ENCODE data around the gene PTP4A1. TPM values are rescaled to one million over a fixed set of nuclear protein-coding genes. Genes with fewer than 3 reads are reported as not detected.

PTP4A1 gene
- total and polyA plus RNA-seq, 2 of the 13 experiments (the other 11 are each of a cell fraction or from before 2014, with no cell fraction given) = 141 to 376 TPM

DNA sequence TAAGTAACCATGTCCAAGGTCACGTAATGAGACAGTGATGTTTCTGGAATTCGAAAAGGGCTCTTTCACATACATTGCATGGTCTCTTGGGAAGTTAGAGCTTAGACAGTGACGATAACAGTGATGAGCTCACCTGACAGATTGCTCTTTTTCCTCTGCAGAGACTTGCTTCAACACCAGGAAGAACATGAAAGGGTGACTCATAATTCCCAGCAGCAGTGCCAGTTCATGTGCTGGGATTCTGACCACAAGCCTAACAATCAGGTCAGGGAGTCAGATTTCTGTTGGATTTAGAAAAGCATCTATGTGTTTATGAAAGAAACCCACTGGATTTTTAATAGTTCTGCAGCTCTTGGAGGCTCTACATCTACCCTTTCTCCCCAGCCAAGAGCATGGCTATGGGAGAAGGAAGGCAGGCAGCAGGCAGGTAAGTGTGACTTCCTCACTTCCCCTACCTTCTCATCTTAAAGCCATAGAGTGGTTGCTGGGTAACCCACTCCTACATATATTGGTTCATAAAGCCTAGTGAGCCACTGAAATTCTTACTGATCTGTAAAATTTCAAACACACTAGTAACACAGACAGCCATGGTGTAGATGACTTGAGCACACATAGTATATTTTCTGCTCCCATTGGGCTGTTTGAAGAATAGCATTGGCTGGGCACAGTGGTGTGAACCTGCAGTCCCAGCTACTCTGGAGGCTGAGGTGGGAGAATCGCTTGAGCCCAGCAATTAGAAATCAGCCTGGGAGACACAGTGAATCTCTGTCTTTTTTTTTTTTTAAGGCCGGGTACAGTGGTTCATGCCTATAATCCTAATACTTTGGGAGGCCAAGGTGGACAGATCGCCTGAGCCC, 44.4 kb upstream of the PTP4A1 start (continued):
- TF ChIP-seq ZFP1 (CRISPR knock-in tag; IDR thresholded peaks at IDR 0.05) = no peak; the same call in 1 of the 2 replicates
- peak; percentile 93 for TF ChIP-seq KDM1A (CRISPR knock-in tag; IDR thresholded peaks at IDR 0.05)
- no peak for TF ChIP-seq ZNF777 (CRISPR knock-in tag; IDR thresholded peaks at IDR 0.05)
- TF ChIP-seq HNF4G (IDR thresholded peaks at IDR 0.05; ENCODE audit: borderline replicate concordance, low read depth, low read length) = 0 out of 2 replicates have a peak, but pooled peaks have one; percentile 22
- TF ChIP-seq HNF4G (CRISPR knock-in tag; IDR thresholded peaks at IDR 0.05; ENCODE audit: borderline replicate concordance, low read depth) = no peak
- TF ChIP-seq TOE1 (CRISPR knock-in tag; IDR thresholded peaks at IDR 0.05) = 0 out of 2 replicates have a peak, but pooled peaks have one; percentile 31
- no peak for TF ChIP-seq CBX1 (IDR thresholded peaks at IDR 0.05; ENCODE audit: low read depth)
- peak; percentile 76 for TF ChIP-seq GATAD1 (CRISPR knock-in tag; IDR thresholded peaks at IDR 0.05)
- no peak for TF ChIP-seq ATRX (CRISPR knock-in tag; IDR thresholded peaks at IDR 0.05; ENCODE audit: borderline replicate concordance)
- TF ChIP-seq ZNF430 (CRISPR knock-in tag; IDR thresholded peaks at IDR 0.05) = no peak
- TF ChIP-seq, protein P1, sequence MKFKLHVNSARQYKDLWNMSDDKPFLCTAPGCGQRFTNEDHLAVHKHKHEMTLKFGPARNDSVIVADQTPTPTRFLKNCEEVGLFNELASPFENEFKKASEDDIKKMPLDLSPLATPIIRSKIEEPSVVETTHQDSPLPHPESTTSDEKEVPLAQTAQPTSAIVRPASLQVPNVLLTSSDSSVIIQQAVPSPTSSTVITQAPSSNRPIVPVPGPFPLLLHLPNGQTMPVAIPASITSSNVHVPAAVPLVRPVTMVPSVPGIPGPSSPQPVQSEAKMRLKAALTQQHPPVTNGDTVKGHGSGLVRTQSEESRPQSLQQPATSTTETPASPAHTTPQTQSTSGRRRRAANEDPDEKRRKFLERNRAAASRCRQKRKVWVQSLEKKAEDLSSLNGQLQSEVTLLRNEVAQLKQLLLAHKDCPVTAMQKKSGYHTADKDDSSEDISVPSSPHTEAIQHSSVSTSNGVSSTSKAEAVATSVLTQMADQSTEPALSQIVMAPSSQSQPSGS (CRISPR knock-in tag; IDR thresholded peaks at IDR 0.05) = peak; percentile 85; the same call in 1 of the 2 replicates
- TF ChIP-seq, protein P2, sequence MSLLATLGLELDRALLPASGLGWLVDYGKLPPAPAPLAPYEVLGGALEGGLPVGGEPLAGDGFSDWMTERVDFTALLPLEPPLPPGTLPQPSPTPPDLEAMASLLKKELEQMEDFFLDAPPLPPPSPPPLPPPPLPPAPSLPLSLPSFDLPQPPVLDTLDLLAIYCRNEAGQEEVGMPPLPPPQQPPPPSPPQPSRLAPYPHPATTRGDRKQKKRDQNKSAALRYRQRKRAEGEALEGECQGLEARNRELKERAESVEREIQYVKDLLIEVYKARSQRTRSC (CRISPR knock-in tag; IDR thresholded peaks at IDR 0.05; ENCODE audit: low read depth) = no peak
- TF ChIP-seq TMF1 (CRISPR knock-in tag; IDR thresholded peaks at IDR 0.05; ENCODE audit: low read depth) = no peak
- TF ChIP-seq ZNF501 (CRISPR knock-in tag; IDR thresholded peaks at IDR 0.05) = peak; percentile 59; the same call in 1 of the 2 replicates
- no peak for TF ChIP-seq ZNF510 (CRISPR knock-in tag; IDR thresholded peaks at IDR 0.05; ENCODE audit: low read depth)
- no peak for TF ChIP-seq ASH2L (IDR thresholded peaks at IDR 0.05; ENCODE audit: insufficient read length, low read depth, low read length)
- no peak for TF ChIP-seq ZBTB38 (CRISPR knock-in tag; IDR thresholded peaks at IDR 0.05)
- no peak; the same call in 1 of the 2 replicates for TF ChIP-seq ZNF607 (CRISPR knock-in tag; IDR thresholded peaks at IDR 0.05; ENCODE audit: borderline replicate concordance)
- TF ChIP-seq KMT2A (CRISPR knock-in tag; IDR thresholded peaks at IDR 0.05) = peak; percentile 59; the same call in 1 of the 2 replicates
- no peak for TF ChIP-seq SP4 (CRISPR knock-in tag; IDR thresholded peaks at IDR 0.05)
- TF ChIP-seq NFRKB (IDR thresholded peaks at IDR 0.05) = no peak
- 0 out of 2 replicates have a peak, but pooled peaks have one; percentile 9 for TF ChIP-seq ZMYM2 (CRISPR knock-in tag; IDR thresholded peaks at IDR 0.05)
- peak; percentile 88 for TF ChIP-seq NFIC (IDR thresholded peaks at IDR 0.05; ENCODE audit: low read length)
- TF ChIP-seq SMARCC2 (IDR thresholded peaks at IDR 0.05) = peak; percentile 77; the same call in 1 of the 2 replicates
- TF ChIP-seq, protein P3, sequence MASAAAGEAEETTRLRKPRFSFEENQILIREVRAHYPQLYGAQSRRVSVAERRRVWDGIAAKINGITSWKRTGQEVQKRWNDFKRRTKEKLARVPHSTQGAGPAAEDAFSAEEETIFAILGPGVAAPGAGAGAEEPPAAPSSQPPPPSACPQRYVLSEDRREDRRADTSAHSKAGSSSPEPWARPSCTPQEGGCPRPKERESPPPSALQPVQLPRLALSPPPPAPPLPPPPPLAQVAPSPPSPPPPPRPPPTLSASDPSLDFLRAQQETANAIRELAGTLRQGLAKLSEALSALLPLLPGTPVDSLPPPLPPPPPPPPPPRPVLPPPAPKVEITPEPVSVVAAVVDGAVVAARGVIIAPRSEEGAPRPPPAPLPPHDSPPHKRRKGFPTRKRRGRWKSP (CRISPR knock-in tag; IDR thresholded peaks at IDR 0.05) = peak; percentile 62; the same call in 1 of the 2 replicates
